Measurements from ENCODE around the gene SC5D.

DNA sequence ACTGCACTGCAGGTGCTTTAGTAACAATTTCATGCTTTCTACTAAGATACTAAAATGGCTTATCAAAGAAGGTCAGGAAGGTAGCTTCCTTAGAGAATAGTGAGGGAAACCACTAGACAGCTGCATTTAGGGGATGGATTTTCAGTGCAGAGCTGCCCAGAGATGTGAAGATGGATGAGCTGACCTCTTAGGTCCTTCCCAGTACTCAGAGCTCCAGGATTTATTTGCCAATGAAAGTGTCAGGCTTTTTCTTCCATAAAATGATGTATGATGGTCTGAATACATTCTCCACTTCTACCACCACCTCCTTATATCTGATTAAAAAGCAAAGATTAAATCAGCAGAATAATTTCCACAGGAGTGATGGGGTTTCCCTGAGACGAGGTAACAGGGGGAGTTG is 35.0 kb downstream of the SC5D start:
- TF ChIP-seq CTCF (IDR thresholded peaks at IDR 0.05) (no peak), POLR2A (IDR thresholded peaks at IDR 0.05) (no peak), EP300 (IDR thresholded peaks at IDR 0.05) (no peak), POLR2AphosphoS5 (IDR thresholded peaks at IDR 0.05) (no peak)
